ENCODE measurements around the gene SENP2.

- TF ChIP-seq CTCF (conservative IDR thresholded peaks at IDR 0.05; ENCODE audit: low read depth in 2 of 2) (no peak), POLR2AphosphoS5 (IDR thresholded peaks at IDR 0.05; ENCODE audit: low read depth) (no peak), EZH2 (IDR thresholded peaks at IDR 0.05; ENCODE audit: low read depth, unreplicated experiment) (no peak), EZH2phosphoT487 (IDR thresholded peaks at IDR 0.05; ENCODE audit: unreplicated experiment) (no peak)
Observed at GRCh38 chr3:185630182-185630622, 44.1 kb downstream of the SENP2 start.

Data from GM23338 (cell line).